Mesenchymal stem cell (in vitro differentiated cells and primary cell): ENCODE results near the gene BLVRB.
"Not testable (repeated sequence)": the region's sequence is repeated elsewhere in the genome, so short reads cannot be mapped to it uniquely, and the experiment has no call there.

Experiments
- DNase-seq: peaks from one replicate; pipeline ENCODE4 v3.0.0-alpha.2; 2013
- H2AFZ ChIP-seq: one replicate; pipeline ENCODE4 v1.6.1; 2013; ENCODE audit warnings: low read depth, mild to moderate bottlenecking, control low read depth, inconsistent platforms, low read length, moderate library complexity
- H2AK5ac ChIP-seq: 2 replicates; pipeline ENCODE4 v1.6.1; 2013; ENCODE audit warnings: low read length, moderate library complexity, mild to moderate bottlenecking, inconsistent platforms; ENCODE audit not compliant: severe bottlenecking
- H2BK120ac ChIP-seq: one replicate; pipeline ENCODE4 v1.6.1; 2013; ENCODE audit warnings: low read depth, mild to moderate bottlenecking, inconsistent platforms, low read length, moderate library complexity
- H2BK12ac ChIP-seq, 2 experiments: one replicate each; pipeline ENCODE4 v1.6.1; 2013; ENCODE audit warnings: inconsistent platforms in 2 of 2, low read length in 2 of 2, mild to moderate bottlenecking in 2 of 2, moderate library complexity in 2 of 2, control low read depth in 1 of 2
- H2BK15ac ChIP-seq: one replicate; pipeline ENCODE4 v1.6.1; 2013; ENCODE audit warnings: mild to moderate bottlenecking, low read depth, inconsistent platforms; ENCODE audit not compliant: poor library complexity, severe bottlenecking
- H2BK5ac ChIP-seq: 2 replicates; pipeline ENCODE4 v1.6.1; 2013; ENCODE audit warnings: low read depth, mild to moderate bottlenecking, low read length, control low read depth, inconsistent platforms; ENCODE audit not compliant: poor library complexity, severe bottlenecking
- H3K14ac ChIP-seq, 2 experiments: one replicate each; pipeline ENCODE4 v1.6.1; 2013; ENCODE audit warnings: inconsistent platforms in 2 of 2, low read length in 2 of 2, control low read depth in 1 of 2, mild to moderate bottlenecking in 1 of 2, moderate library complexity in 1 of 2
- H3K18ac ChIP-seq, 2 experiments: one replicate each; pipeline ENCODE4 v1.6.1; 2013; ENCODE audit warnings: inconsistent platforms in 2 of 2, low read length in 2 of 2, control low read depth in 1 of 2, low read depth in 1 of 2, mild to moderate bottlenecking in 1 of 2
- H3K23ac ChIP-seq, 2 experiments: one replicate each; pipeline ENCODE4 v1.6.1; 2013; ENCODE audit warnings: inconsistent platforms in 2 of 2, low read length in 2 of 2, mild to moderate bottlenecking in 2 of 2, moderate library complexity in 2 of 2, control low read depth in 1 of 2
- H3K27ac ChIP-seq: 2 replicates; pipeline ENCODE4 v1.5.1; 2013; ENCODE audit warnings: mild to moderate bottlenecking, moderate library complexity, low read length, control low read depth, inconsistent platforms; ENCODE audit not compliant: poor library complexity, severe bottlenecking
- H3K27me3 ChIP-seq, 2 experiments: 2 replicates each; pipeline versions ENCODE4 v1.6.1 to v1.7.0; 2013; ENCODE audit warnings: low read length in 2 of 2, mild to moderate bottlenecking in 2 of 2, moderate library complexity in 2 of 2, control low read depth in 1 of 2, inconsistent platforms in 1 of 2; ENCODE audit not compliant: control insufficient read depth in 1 of 2, insufficient read depth in 1 of 2
- H3K36me3 ChIP-seq, 2 experiments: 2 replicates each; pipeline versions ENCODE4 v1.6.1 to v1.7.0; 2013; ENCODE audit warnings: low read length in 2 of 2, control low read depth in 1 of 2, inconsistent platforms in 1 of 2, low read depth in 1 of 2, mild to moderate bottlenecking in 1 of 2; ENCODE audit not compliant: insufficient read depth in 2 of 2, control insufficient read depth in 1 of 2
- H3K4ac ChIP-seq, 2 experiments: one replicate each; pipeline ENCODE4 v1.6.1; 2013; ENCODE audit warnings: inconsistent platforms in 2 of 2, low read length in 2 of 2, mild to moderate bottlenecking in 2 of 2, moderate library complexity in 2 of 2, control low read depth in 1 of 2, low read depth in 1 of 2
- H3K4me1 ChIP-seq: 2 replicates; pipeline ENCODE4 v1.6.1; 2013; ENCODE audit warnings: low read depth, low read length, control low read depth; ENCODE audit not compliant: control insufficient read depth, insufficient read depth
- H3K4me2 ChIP-seq: 2 replicates; pipeline ENCODE4 v1.6.1; 2013; ENCODE audit warnings: low read length, mild to moderate bottlenecking, inconsistent platforms; ENCODE audit not compliant: poor library complexity, severe bottlenecking
- H3K4me3 ChIP-seq, 2 experiments: 2 replicates each; pipeline versions ENCODE4 v1.5.1 to v1.7.0; 2013; ENCODE audit warnings: low read length in 2 of 2, mild to moderate bottlenecking in 2 of 2, control low read depth in 1 of 2, low read depth in 1 of 2; ENCODE audit not compliant: insufficient read depth in 1 of 2
- H3K79me1 ChIP-seq: replicated peaks from 2 replicates; pipeline ENCODE4 v1.6.1; 2013; ENCODE audit warnings: mild to moderate bottlenecking, control low read depth, low read length, inconsistent platforms; ENCODE audit not compliant: poor library complexity, severe bottlenecking
- H3K9ac ChIP-seq: 2 replicates; pipeline ENCODE4 v1.7.0; 2013; ENCODE audit warnings: mild to moderate bottlenecking, low read length, moderate library complexity
- H3K9me3 ChIP-seq: 2 replicates; pipeline ENCODE4 v1.7.0; 2013; ENCODE audit warnings: mild to moderate bottlenecking, low read length; ENCODE audit not compliant: control insufficient read depth
- H4K8ac ChIP-seq: one replicate; pipeline ENCODE4 v1.6.1; 2013; ENCODE audit warnings: inconsistent platforms, mild to moderate bottlenecking, low read length, moderate library complexity
- H4K91ac ChIP-seq: one replicate; pipeline ENCODE4 v1.6.1; 2013; ENCODE audit warnings: mild to moderate bottlenecking, low read length, inconsistent platforms
- WGBS: methylation state at CpG from one replicate; pipeline ENCODE4 v1.1.7; 2013; ENCODE audit warnings: mixed read lengths; 5-methylcytosine and 5-hydroxymethylcytosine counted together

Gene BLVRB

DNA sequence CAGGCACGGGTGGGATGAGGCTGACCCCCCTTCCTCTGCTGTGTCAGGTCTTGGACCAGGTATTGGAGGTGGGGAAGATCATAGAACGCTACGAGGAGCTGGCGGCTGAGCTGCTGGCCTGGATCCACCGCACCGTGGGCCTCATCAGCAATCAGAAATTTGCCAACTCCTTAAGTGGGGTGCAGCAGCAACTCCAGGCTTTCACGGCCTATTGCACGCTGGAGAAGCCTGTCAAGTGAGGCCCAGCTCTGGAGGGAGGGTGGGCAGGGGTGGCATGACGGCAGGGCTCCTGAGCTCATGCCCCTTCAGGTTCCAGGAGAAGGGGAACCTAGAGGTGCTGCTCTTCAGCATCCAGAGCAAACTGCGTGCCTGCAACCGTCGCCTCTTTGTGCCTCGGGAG lies 36.5 kb upstream of the BLVRB start:
- H3K9me3 ChIP-seq: no peaks in the 10 kb centered on the region
- no peak overlapping the region for H2BK120ac ChIP-seq
- WGBS: 83% methylated on average over 13 of the region's 13 CpGs

GRCh38 chr19:40501599-40501998 lies 36.1 kb upstream of the BLVRB start:
- Histone ChIP-seq H2BK120ac (no peak overlapping the region), H3K9ac (no peak overlapping the region), H2AFZ (no peak overlapping the region), H3K36me3 (no peaks in the 10 kb centered on the region), H3K23ac (no peak overlapping the region), H3K4me2 (no peak overlapping the region), H3K14ac (no peak overlapping the region), H2BK5ac (no peak overlapping the region), H3K79me1 (no peaks in the 10 kb centered on the region), H3K4me3 (no peak overlapping the region), H3K4me1 (no peaks in the 10 kb centered on the region), H2BK12ac (no peak overlapping the region), H4K8ac (no peak overlapping the region), H2BK15ac (no peak overlapping the region), H3K27ac (no peak overlapping the region), H4K91ac (no peak overlapping the region), H3K4ac (no peak overlapping the region), H3K18ac (no peak overlapping the region), H3K27me3 (peaks cover 21 to 26% of the 10 kb centered on the region in 2 experiments), H2AK5ac (no peak overlapping the region), H3K9me3 (no peaks in the 10 kb centered on the region)
- 95% methylated on average over 2 of the region's 4 CpGs for WGBS
- DNase-seq: no peak

More for the DNA sequence above, 36.5 kb upstream of the BLVRB start:
- Histone ChIP-seq H3K27ac (no peak overlapping the region), H4K91ac (no peak overlapping the region), H3K4ac (no peak overlapping the region), H3K4me3 (no peak overlapping the region), H3K14ac (no peak overlapping the region), H2AFZ (no peak overlapping the region), H3K4me1 (no peaks in the 10 kb centered on the region), H2BK12ac (no peak overlapping the region), H2AK5ac (no peak overlapping the region), H2BK15ac (no peak overlapping the region), H3K23ac (no peak overlapping the region), H3K27me3 (peaks cover 21 to 26% of the 10 kb centered on the region in 2 experiments), H3K4me2 (no peak overlapping the region), H2BK5ac (no peak overlapping the region), H4K8ac (no peak overlapping the region), H3K9ac (no peak overlapping the region), H3K36me3 (no peaks in the 10 kb centered on the region), H3K18ac (no peak overlapping the region), H3K79me1 (no peaks in the 10 kb centered on the region)
- no peak for DNase-seq

- H3K9ac ChIP-seq, DNase-seq, H2BK5ac ChIP-seq, H4K8ac ChIP-seq, H3K4me2 ChIP-seq, H2BK120ac ChIP-seq, H2AFZ ChIP-seq, H3K18ac ChIP-seq, H2AK5ac ChIP-seq, H3K9me3 ChIP-seq, H2BK12ac ChIP-seq, H3K36me3 ChIP-seq, H3K4me3 ChIP-seq, H3K4ac ChIP-seq, H3K79me1 ChIP-seq, H3K23ac ChIP-seq, H3K4me1 ChIP-seq, H3K27ac ChIP-seq, H2BK15ac ChIP-seq, H3K14ac ChIP-seq, H4K91ac ChIP-seq: not testable (repeated sequence)
- H3K27me3 ChIP-seq: peaks cover 17 to 21% of the 10 kb centered on the region in 2 experiments
- WGBS: 77% methylated on average over 8 of the region's 8 CpGs
These were observed 35.4 kb upstream of the BLVRB start for GRCh38 chr19:40500678-40501530.

- Histone ChIP-seq H3K9me3 (no peaks in the 10 kb centered on the region), H3K4me3 (no peak overlapping the region), H3K27me3 (peaks cover 20 to 24% of the 10 kb centered on the region in 2 experiments), H2BK15ac (no peak overlapping the region), H2BK5ac (no peak overlapping the region), H4K91ac (no peak overlapping the region), H2AFZ (no peak overlapping the region), H4K8ac (no peak overlapping the region), H3K4me1 (no peaks in the 10 kb centered on the region), H3K79me1 (no peaks in the 10 kb centered on the region), H3K23ac (no peak overlapping the region), H3K14ac (no peak overlapping the region), H2AK5ac (no peak overlapping the region), H2BK120ac (no peak overlapping the region), H3K36me3 (no peaks in the 10 kb centered on the region), H2BK12ac (no peak overlapping the region), H3K4me2 (no peak overlapping the region), H3K27ac (no peak overlapping the region), H3K4ac (no peak overlapping the region), H3K9ac (no peak overlapping the region), H3K18ac (no peak overlapping the region)
- DNase-seq: no peak
- WGBS: 86% methylated on average over 5 of the region's 5 CpGs
These were observed 33.8 kb upstream of the BLVRB start for GRCh38 chr19:40499320-40499719.
